Effector memory CD4-positive, alpha-beta T cell (primary cell): ENCODE results near the gene TMEM125.

Experiments
- DNase-seq, 3 donors: peaks; one replicate each; pipeline ENCODE4 v3.0.0-alpha.2; 2020
- H3K27ac ChIP-seq: 2 replicates; pipeline ENCODE4 v1.7.0; 2013; ENCODE audit warnings: mild to moderate bottlenecking, low read length, moderate library complexity; ENCODE audit not compliant: insufficient read depth, poor library complexity, severe bottlenecking
- H3K27me3 ChIP-seq: replicated peaks from 2 replicates; pipeline ENCODE4 v1.7.0; 2013; ENCODE audit warnings: mild to moderate bottlenecking, low read length; ENCODE audit not compliant: insufficient read depth, control insufficient read depth, poor library complexity, severe bottlenecking
- H3K36me3 ChIP-seq: 2 replicates; pipeline ENCODE4 v1.7.0; 2013; ENCODE audit warnings: mild to moderate bottlenecking, low read length, moderate library complexity; ENCODE audit not compliant: control insufficient read depth, insufficient read depth
- H3K4me1 ChIP-seq: 2 replicates; pipeline ENCODE4 v1.7.0; 2013; ENCODE audit warnings: low read length, mild to moderate bottlenecking; ENCODE audit not compliant: control insufficient read depth, insufficient read depth, poor library complexity, severe bottlenecking
- H3K4me3 ChIP-seq: 2 replicates; pipeline ENCODE4 v1.7.0; 2013; ENCODE audit warnings: low read length, low read depth, mild to moderate bottlenecking; ENCODE audit not compliant: insufficient read depth, poor library complexity, severe bottlenecking
- H3K9me3 ChIP-seq: 2 replicates; pipeline ENCODE4 v1.7.0; 2013; ENCODE audit warnings: mild to moderate bottlenecking, low read length, moderate library complexity; ENCODE audit not compliant: control insufficient read depth

Gene TMEM125

GRCh38 chr1:43282220-43283195 is 12.7 kb downstream of the TMEM125 start:
- no peaks in the 10 kb centered on the region for H3K27me3 ChIP-seq
- H3K36me3 ChIP-seq: no peaks in the 10 kb centered on the region
- H3K4me3 ChIP-seq: no peak overlapping the region
- H3K9me3 ChIP-seq: no peaks in the 10 kb centered on the region
- no peak overlapping the region for H3K27ac ChIP-seq
- H3K4me1 ChIP-seq: no peaks in the 10 kb centered on the region
- no peak for DNase-seq

- Histone ChIP-seq H3K9me3 (no peaks in the 10 kb centered on the region), H3K27me3 (no peaks in the 10 kb centered on the region), H3K27ac (no peak overlapping the region), H3K36me3 (no peaks in the 10 kb centered on the region), H3K4me1 (no peaks in the 10 kb centered on the region), H3K4me3 (no peak overlapping the region)
- DNase-seq: no peak
Measured at GRCh38 chr1:43284065-43284464, 14.3 kb downstream of the TMEM125 start.

- no peaks in the 10 kb centered on the region for H3K36me3 ChIP-seq
- no peaks in the 10 kb centered on the region for H3K4me1 ChIP-seq
- H3K4me3 ChIP-seq: no peak overlapping the region
- no peaks in the 10 kb centered on the region for H3K27me3 ChIP-seq
- DNase-seq: no peak
- H3K9me3 ChIP-seq: no peaks in the 10 kb centered on the region
- H3K27ac ChIP-seq: no peak overlapping the region
Measured at GRCh38 chr1:43284546-43285110, 14.8 kb downstream of the TMEM125 start.

- Histone ChIP-seq H3K4me1 (no peaks in the 10 kb centered on the region), H3K27ac (no peak within 1 kb of the TSS), H3K4me3 (no peak within 1 kb of the TSS), H3K36me3 (no peaks in the 10 kb centered on the region), H3K9me3 (no peaks in the 10 kb centered on the region), H3K27me3 (no peaks in the 10 kb centered on the region)
- no peak for DNase-seq
Measured at GRCh38 chr1:43285269-43285990, 15.6 kb downstream of the TMEM125 start, which contains the start of gene C1orf210. C1orf210 (minus strand) TSS chr1:43285581; CDS start chr1:43283270, 2,311 bp downstream.

GRCh38 chr1:43286115-43286514 is 16.3 kb downstream of the TMEM125 start:
- no peaks in the 10 kb centered on the region for H3K9me3 ChIP-seq
- no peak for DNase-seq
- no peak overlapping the region for H3K27ac ChIP-seq
- no peaks in the 10 kb centered on the region for H3K4me1 ChIP-seq
- H3K36me3 ChIP-seq: no peaks in the 10 kb centered on the region
- H3K27me3 ChIP-seq: no peaks in the 10 kb centered on the region
- no peak overlapping the region for H3K4me3 ChIP-seq

- H3K4me1 ChIP-seq: no peaks in the 10 kb centered on the region
- H3K36me3 ChIP-seq: no peaks in the 10 kb centered on the region
- no peak overlapping the region for H3K4me3 ChIP-seq
- no peaks in the 10 kb centered on the region for H3K9me3 ChIP-seq
- H3K27ac ChIP-seq: no peak overlapping the region
- H3K27me3 ChIP-seq: no peaks in the 10 kb centered on the region
- DNase-seq: no peak
Measured at GRCh38 chr1:43286533-43286932, 16.8 kb downstream of the TMEM125 start.

GRCh38 chr1:43288058-43288784 is 18.4 kb downstream of the TMEM125 start:
- Histone ChIP-seq H3K4me3 (no peak overlapping the region), H3K27ac (no peak overlapping the region), H3K36me3 (no peaks in the 10 kb centered on the region), H3K9me3 (no peaks in the 10 kb centered on the region), H3K27me3 (no peaks in the 10 kb centered on the region), H3K4me1 (no peaks in the 10 kb centered on the region)
- DNase-seq: no peak

- no peaks in the 10 kb centered on the region for H3K27me3 ChIP-seq
- H3K9me3 ChIP-seq: no peaks in the 10 kb centered on the region
- DNase-seq: no peak
- no peaks in the 10 kb centered on the region for H3K36me3 ChIP-seq
- no peak overlapping the region for H3K27ac ChIP-seq
- no peaks in the 10 kb centered on the region for H3K4me1 ChIP-seq
- no peak overlapping the region for H3K4me3 ChIP-seq
Measured at GRCh38 chr1:43288785-43289706, 19.3 kb downstream of the TMEM125 start.

- Histone ChIP-seq H3K27ac (no peak overlapping the region), H3K4me3 (no peak overlapping the region), H3K27me3 (no peaks in the 10 kb centered on the region), H3K4me1 (peaks cover 5% of the 10 kb centered on the region), H3K9me3 (no peaks in the 10 kb centered on the region), H3K36me3 (no peaks in the 10 kb centered on the region)
- DNase-seq: no peak
Measured at GRCh38 chr1:43292216-43292615, 22.4 kb downstream of the TMEM125 start.
